IPS DF 6.9 (cell line): Measurements from ENCODE around the gene OSBPL2.

Experiments
- DNase-seq: peaks from one replicate; pipeline ENCODE4 v3.0.0-alpha.2; 2013; ENCODE audit warnings: low read depth, low spot score
- H3K27ac ChIP-seq: one replicate; pipeline ENCODE4 v1.5.1; 2013; ENCODE audit warnings: low read length, control low read depth
- H3K27me3 ChIP-seq: 2 replicates; pipeline ENCODE4 v1.6.1; 2013; ENCODE audit warnings: mild to moderate bottlenecking, low read length; ENCODE audit not compliant: control insufficient read depth, insufficient read depth
- H3K36me3 ChIP-seq: 2 replicates; pipeline ENCODE4 v1.6.1; 2013; ENCODE audit warnings: low read length; ENCODE audit not compliant: control insufficient read depth, insufficient read depth
- H3K4me1 ChIP-seq: 2 replicates; pipeline ENCODE4 v1.6.1; 2013; ENCODE audit warnings: low read length; ENCODE audit not compliant: control insufficient read depth, insufficient read depth
- H3K4me3 ChIP-seq: 2 replicates; pipeline ENCODE4 v1.5.1; 2013; ENCODE audit warnings: mild to moderate bottlenecking, low read length
- H3K9me3 ChIP-seq: 2 replicates; pipeline ENCODE4 v1.6.1; 2013; ENCODE audit warnings: low read length, inconsistent platforms; ENCODE audit not compliant: control insufficient read depth, insufficient read depth
- WGBS: extraction: QIAGEN DNeasy Blood & Tissue Kit; methylation state at CpG from one replicate; pipeline ENCODE4 v1.1.7; 2013; ENCODE audit warnings: mixed read lengths, missing lambda C conversion rate; ENCODE audit not compliant: insufficient read length, insufficient coverage; 5-methylcytosine and 5-hydroxymethylcytosine counted together

OSBPL2 gene

DNA sequence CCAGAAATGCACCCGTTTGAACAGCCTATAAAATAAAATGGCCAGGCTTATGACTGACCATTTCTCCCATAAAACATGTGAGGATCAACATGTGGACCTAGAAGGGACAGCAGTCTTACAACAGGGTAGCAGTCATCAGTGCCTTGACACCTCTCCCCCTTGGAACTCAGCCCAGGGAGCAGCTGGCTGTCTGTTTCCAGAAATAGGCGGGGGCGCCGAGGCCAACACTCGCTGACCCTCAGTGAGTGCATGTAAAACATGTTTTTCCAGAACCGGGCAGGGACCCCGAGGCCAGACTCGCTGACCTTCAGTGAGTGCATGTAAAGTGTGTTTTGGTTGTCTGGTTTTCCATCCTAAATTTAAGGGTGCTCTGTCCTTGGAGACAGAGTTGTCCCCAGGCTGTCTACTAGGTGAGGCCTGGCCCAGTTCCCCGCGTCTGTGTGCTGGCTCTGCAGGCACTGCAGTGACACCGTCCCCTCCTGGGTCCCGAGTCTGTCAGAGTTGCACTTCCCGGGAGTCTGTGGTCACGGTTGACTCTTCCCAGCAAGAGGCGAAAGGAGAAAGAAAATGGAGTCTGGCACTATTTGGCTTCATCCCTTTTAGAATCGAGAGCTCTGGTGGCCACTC lies 44.7 kb downstream of the OSBPL2 start:
- peaks cover 26% of the 10 kb centered on the region for H3K36me3 ChIP-seq
- H3K9me3 ChIP-seq = no peaks in the 10 kb centered on the region
- H3K4me3 ChIP-seq = no peak overlapping the region
- no peak for DNase-seq
- H3K4me1 ChIP-seq = no peaks in the 10 kb centered on the region
- no peaks in the 10 kb centered on the region for H3K27me3 ChIP-seq
- no CpG with 5 or more reads among the region's 16 CpGs for WGBS
- no peak overlapping the region for H3K27ac ChIP-seq

DNA sequence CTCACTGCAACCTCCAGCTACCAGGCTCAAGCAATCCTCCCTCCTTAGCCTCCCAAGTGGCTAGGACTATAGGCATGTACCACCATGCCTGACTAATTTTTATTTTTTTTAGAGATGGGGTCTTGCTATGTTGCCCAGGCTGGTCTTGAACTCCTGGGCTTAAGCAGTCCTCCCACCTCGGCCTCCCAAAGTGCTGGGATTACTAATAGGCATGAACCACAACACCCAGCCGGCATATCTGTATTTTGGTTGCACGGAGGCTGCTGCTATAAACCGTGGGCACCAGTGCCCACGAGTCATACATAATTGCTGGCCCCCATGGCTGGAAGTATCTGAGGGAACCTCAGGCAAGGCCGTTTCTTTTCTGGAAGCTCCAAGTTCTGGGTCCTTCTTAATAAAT lies 46.1 kb downstream of the OSBPL2 start:
- no CpG with 5 or more reads among the region's 6 CpGs for WGBS
- Histone ChIP-seq H3K4me3 (no peak overlapping the region), H3K36me3 (peaks cover 25% of the 10 kb centered on the region), H3K4me1 (no peaks in the 10 kb centered on the region), H3K27ac (no peak overlapping the region), H3K9me3 (no peaks in the 10 kb centered on the region), H3K27me3 (no peaks in the 10 kb centered on the region)
- no peak for DNase-seq

DNA sequence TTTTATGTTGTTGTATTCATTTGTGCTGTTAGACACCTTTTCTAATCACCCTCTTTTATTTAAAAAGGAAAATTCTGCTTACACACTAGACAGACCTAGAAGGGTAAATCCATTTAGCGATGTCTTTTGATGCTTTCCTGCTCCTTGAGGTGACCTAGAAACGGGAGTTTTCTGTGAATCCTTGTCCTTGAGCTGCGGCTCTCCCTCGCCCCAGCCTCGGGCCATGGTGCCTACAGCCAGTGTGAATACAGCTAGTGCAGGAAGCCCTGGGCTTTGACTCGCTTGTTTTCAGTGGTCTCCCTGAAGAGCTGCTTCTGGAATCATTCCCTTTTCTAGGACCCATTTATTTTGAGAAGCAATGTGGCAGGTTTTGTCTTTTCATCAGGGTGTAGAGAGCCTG lies 46.8 kb downstream of the OSBPL2 start:
- WGBS = no CpG with 5 or more reads among the region's 6 CpGs
- peaks cover 22% of the 10 kb centered on the region for H3K36me3 ChIP-seq
- no peak overlapping the region for H3K4me3 ChIP-seq
- H3K9me3 ChIP-seq = no peaks in the 10 kb centered on the region
- H3K27ac ChIP-seq = no peak overlapping the region
- H3K4me1 ChIP-seq = no peaks in the 10 kb centered on the region
- H3K27me3 ChIP-seq = no peaks in the 10 kb centered on the region
- no peak for DNase-seq

DNA sequence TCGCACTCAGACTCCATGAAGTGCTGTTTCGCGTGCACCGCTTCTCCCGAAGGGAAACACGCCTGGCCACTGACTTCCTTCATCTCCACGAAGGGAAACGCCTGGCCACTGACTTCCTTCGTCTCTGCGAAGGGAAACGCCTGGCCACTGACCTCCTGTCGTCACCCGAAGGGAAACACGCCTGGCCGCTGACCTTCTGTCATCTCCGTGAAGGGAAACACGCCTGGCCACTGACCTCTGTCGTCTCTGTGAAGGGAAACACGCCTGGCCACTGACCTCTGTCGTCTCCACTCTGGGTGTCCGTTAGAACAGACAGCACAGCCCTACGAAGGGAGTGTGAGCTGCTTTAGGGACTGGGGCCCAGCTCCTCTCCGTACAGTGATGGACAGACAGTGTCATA lies 47.4 kb downstream of the OSBPL2 start:
- no peak for DNase-seq
- no peaks in the 10 kb centered on the region for H3K27me3 ChIP-seq
- H3K4me1 ChIP-seq = no peaks in the 10 kb centered on the region
- no peak overlapping the region for H3K4me3 ChIP-seq
- no CpG with 5 or more reads among the region's 23 CpGs for WGBS
- no peaks in the 10 kb centered on the region for H3K9me3 ChIP-seq
- peaks cover 18% of the 10 kb centered on the region for H3K36me3 ChIP-seq
- no peak overlapping the region for H3K27ac ChIP-seq

DNA sequence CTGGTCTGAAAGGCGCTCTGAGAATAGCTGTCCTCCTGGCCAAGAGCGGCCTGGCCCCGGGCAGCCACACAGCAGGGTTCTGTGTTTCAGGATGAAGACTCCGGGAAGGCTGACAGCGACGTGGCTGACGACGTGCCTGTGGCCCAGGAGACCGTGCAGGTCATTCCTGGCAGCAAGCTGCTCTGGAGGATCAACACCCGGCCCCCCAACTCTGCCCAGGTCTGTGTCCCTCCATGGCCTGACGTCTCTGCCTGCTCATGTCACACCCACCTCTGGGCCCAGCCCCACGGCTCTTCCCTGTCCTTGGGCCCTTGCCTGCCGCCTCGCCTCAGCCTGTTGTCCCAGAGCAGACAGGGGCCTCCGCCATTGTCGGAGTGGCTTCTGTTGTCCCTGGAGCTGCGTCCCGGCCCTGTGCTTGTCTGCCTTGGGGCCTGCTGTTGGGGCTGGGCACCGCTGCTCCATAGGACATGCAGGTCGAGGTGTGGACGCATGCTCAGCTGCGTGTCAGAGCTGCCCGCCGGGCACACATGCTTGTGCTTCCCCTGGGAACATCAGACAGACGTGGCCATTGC lies 48.3 kb downstream of the OSBPL2 start:
- Histone ChIP-seq H3K9me3 (no peaks in the 10 kb centered on the region), H3K27ac (no peak overlapping the region), H3K36me3 (peaks cover 17% of the 10 kb centered on the region; the same call in 1 of the 2 replicates), H3K4me3 (no peak overlapping the region), H3K27me3 (no peaks in the 10 kb centered on the region), H3K4me1 (no peaks in the 10 kb centered on the region)
- no CpG with 5 or more reads among the region's 25 CpGs for WGBS
- DNase-seq = no peak

DNA sequence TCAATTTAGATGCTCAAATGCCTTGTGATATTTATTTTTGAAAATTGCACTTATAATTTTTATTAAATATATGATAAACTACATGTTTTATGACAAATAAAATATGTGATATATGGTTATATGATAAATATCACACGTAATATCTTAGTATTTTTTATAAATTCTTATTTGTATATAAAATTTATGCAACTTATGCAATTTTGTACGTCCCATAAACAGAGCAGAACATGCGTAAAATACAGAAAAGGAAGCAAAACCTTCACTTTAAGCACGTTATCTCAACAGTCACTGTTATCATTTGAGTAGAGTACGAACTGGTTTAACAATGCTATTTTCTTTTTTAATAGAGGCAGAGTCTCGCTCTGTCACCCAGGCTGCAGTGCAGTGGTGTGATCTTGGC lies 48.8 kb downstream of the OSBPL2 start:
- WGBS = no CpG with 5 or more reads among the region's 6 CpGs
- peaks cover 18% of the 10 kb centered on the region for H3K36me3 ChIP-seq

DNA sequence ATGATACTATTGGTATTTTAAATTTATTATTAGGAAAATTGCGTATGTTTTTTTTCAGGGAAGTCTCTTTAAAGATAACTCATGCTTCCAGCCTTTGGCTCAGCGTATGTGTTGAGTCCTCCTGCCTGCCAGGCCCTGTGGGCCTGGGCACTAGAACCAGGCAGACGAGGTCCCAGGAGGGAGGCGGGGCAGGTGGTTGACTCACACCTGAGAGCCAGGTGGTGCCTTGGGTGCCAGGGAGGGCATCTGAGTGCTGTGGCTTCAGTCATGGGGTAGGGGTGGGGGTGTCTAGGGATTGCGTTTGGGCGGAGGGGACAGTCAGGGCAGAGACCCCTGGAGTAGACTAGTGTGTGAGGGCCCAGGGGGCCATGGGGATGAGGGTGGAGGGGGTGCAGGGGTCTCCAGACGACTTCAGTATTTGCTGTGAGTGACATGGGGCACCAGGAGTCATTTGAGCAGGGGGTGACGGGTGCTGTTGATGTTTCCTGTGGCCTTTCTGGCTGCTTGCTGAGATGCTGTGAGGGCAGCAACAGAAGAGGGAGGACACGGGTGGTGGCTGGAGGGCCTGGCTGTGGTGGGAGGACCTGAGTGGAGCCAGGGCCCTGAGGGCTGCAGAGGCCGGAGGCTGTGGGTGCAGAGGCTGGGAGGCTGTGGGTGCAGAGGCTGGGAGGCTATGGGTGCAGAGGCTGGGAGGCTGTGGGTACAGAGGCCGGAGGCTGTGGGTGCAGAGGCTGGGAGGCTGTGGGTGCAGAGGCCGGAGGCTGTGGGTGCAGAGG lies 49.6 kb downstream of the OSBPL2 start:
- no peak for DNase-seq
- no peak overlapping the region for H3K27ac ChIP-seq
- peaks cover 18% of the 10 kb centered on the region for H3K36me3 ChIP-seq
- no peaks in the 10 kb centered on the region for H3K4me1 ChIP-seq
- H3K4me3 ChIP-seq = no peak overlapping the region
- no peaks in the 10 kb centered on the region for H3K27me3 ChIP-seq
- no peaks in the 10 kb centered on the region for H3K9me3 ChIP-seq
- WGBS = no CpG with 5 or more reads among the region's 12 CpGs

More for the DNA sequence above, 48.8 kb downstream of the OSBPL2 start:
- DNase-seq = no peak
- Histone ChIP-seq H3K27ac (no peak overlapping the region), H3K27me3 (no peaks in the 10 kb centered on the region), H3K4me3 (no peak overlapping the region), H3K9me3 (no peaks in the 10 kb centered on the region), H3K4me1 (no peaks in the 10 kb centered on the region)

DNA sequence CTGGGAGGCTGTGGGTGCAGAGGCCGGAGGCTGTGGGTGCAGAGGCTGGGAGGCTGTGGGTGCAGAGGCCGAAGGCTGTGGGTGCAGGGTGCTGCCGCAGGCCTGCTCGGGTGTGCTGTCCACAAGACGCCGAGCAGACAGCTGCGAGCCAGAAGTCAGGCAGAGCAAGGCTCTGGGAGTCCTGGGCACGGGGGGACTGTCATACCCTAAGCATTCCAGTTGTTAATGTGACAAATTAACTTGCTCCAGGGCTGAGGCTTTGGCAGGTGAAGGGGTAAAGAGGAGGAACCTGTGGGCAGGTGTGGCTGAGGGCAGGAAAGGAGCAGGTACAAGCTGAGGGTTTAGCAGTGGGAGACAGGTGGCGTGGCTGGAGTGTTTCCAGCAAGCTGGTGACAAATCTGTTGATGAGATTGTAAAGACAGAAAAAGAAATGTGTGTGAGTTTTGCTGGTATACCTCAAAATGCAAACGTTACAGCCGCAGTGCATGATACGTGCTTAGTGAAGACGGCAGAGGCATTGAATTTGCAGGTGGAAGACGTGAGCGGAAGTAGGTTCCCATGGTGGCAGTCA lies 50.3 kb downstream of the OSBPL2 start:
- no CpG with 5 or more reads among the region's 15 CpGs for WGBS
- H3K27ac ChIP-seq = no peak overlapping the region
- no peaks in the 10 kb centered on the region for H3K27me3 ChIP-seq
- no peaks in the 10 kb centered on the region for H3K9me3 ChIP-seq
- DNase-seq = no peak
- no peak overlapping the region for H3K4me3 ChIP-seq
- H3K36me3 ChIP-seq = peaks cover 18% of the 10 kb centered on the region
- H3K4me1 ChIP-seq = no peaks in the 10 kb centered on the region

DNA sequence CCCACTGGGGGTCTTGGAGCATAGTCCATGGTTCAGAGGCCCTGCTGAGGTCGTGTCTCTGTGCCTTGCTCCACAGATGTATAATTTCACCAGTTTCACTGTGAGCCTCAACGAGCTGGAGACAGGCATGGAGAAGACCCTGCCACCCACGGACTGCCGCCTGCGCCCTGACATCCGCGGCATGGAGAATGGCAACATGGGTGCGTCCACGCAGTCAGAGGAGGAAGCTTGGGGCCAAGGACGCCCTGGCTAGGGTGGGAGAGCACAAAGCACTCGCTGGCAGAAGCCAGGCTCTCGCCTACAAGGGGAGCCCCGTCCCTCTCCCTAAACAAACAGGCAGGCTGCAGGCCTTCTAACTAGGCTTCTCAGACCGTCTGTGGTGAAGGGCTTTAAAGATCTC lies 50.8 kb downstream of the OSBPL2 start:
- Histone ChIP-seq H3K4me1 (no peaks in the 10 kb centered on the region), H3K27ac (no peak overlapping the region), H3K4me3 (no peak overlapping the region), H3K9me3 (no peaks in the 10 kb centered on the region), H3K27me3 (no peaks in the 10 kb centered on the region), H3K36me3 (peaks cover 18% of the 10 kb centered on the region)
- DNase-seq = no peak
- WGBS = no CpG with 5 or more reads among the region's 14 CpGs

DNA sequence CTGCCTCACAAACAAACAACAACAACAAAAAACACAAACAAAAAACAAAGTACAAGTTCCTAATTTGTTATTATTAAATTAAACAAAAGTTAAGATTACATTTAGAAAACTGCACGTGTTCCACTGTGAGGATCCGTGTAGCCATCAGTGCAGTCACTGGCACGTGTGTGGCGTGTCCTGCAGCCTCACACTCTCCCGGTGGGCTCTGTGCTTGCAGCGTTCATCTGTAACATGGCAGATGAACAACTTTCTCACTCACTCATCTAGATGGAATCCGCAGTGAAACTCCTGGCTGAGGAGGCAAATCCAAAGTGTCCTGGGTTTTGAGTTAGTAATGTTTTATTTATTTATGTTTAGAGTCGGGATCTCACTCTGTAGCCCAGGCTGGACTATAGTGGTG lies 51.6 kb downstream of the OSBPL2 start:
- Histone ChIP-seq H3K36me3 (peaks cover 20% of the 10 kb centered on the region), H3K4me1 (no peaks in the 10 kb centered on the region), H3K27me3 (no peaks in the 10 kb centered on the region), H3K4me3 (no peak overlapping the region), H3K27ac (no peak overlapping the region), H3K9me3 (no peaks in the 10 kb centered on the region)
- no peak for DNase-seq
- WGBS = no CpG with 5 or more reads among the region's 8 CpGs
